DMS53 (cell line): ENCODE results near the gene SYNGR3.

Experiments
- DNase-seq: peaks from one replicate; lab custom pipeline; 2025; lab: John Stamatoyannopoulos, UW

SYNGR3 gene

GRCh38 chr16:1992704-1993317 lies 3.0 kb downstream of the SYNGR3 start:
- DNase-seq, result no peak

- DNase-seq, result peak; percentile 81
Observed at GRCh38 chr16:1993731-1994131, 4.0 kb downstream of the SYNGR3 start.

GRCh38 chr16:1997494-1998359 lies 8.0 kb downstream of the SYNGR3 start:
- no peak for DNase-seq

- DNase-seq, result no peak
Observed at GRCh38 chr16:1998360-1998835, 8.6 kb downstream of the SYNGR3 start.

GRCh38 chr16:1998852-1999801 lies 9.4 kb downstream of the SYNGR3 start:
- no peak for DNase-seq

GRCh38 chr16:1999866-2000514 lies 10.2 kb downstream of the SYNGR3 start:
- no peak for DNase-seq

- no peak for DNase-seq
Observed at GRCh38 chr16:2001035-2001434, 11.3 kb downstream of the SYNGR3 start.

- no peak for DNase-seq
Observed at GRCh38 chr16:2001456-2002355, 11.9 kb downstream of the SYNGR3 start.

- DNase-seq, result no peak
Observed at GRCh38 chr16:2002406-2003230, 12.8 kb downstream of the SYNGR3 start.

- DNase-seq, result no peak
Observed at GRCh38 chr16:2003231-2003826, 13.6 kb downstream of the SYNGR3 start.

- DNase-seq, result peak; percentile 97
Observed at GRCh38 chr16:2003827-2004641, 14.3 kb downstream of the SYNGR3 start.

- DNase-seq, result peak; percentile 45
Observed at GRCh38 chr16:2004795-2005517, 15.2 kb downstream of the SYNGR3 start.

GRCh38 chr16:2005646-2006045 lies 15.9 kb downstream of the SYNGR3 start:
- no peak for DNase-seq

GRCh38 chr16:2006317-2006716 lies 16.5 kb downstream of the SYNGR3 start:
- no peak for DNase-seq

- DNase-seq, result peak; percentile 25
Observed at GRCh38 chr16:2007081-2007836, 17.5 kb downstream of the SYNGR3 start.

GRCh38 chr16:2008009-2008526 lies 18.3 kb downstream of the SYNGR3 start:
- DNase-seq, result peak; percentile 88
